ENCODE results near the gene PTPRN2. TPM values are rescaled to one million over a fixed set of nuclear protein-coding genes. Genes with fewer than 3 reads are reported as not detected.

Gene PTPRN2
- polyA plus RNA-seq, 2 donors, result 0.37 to 0.40 TPM

DNA sequence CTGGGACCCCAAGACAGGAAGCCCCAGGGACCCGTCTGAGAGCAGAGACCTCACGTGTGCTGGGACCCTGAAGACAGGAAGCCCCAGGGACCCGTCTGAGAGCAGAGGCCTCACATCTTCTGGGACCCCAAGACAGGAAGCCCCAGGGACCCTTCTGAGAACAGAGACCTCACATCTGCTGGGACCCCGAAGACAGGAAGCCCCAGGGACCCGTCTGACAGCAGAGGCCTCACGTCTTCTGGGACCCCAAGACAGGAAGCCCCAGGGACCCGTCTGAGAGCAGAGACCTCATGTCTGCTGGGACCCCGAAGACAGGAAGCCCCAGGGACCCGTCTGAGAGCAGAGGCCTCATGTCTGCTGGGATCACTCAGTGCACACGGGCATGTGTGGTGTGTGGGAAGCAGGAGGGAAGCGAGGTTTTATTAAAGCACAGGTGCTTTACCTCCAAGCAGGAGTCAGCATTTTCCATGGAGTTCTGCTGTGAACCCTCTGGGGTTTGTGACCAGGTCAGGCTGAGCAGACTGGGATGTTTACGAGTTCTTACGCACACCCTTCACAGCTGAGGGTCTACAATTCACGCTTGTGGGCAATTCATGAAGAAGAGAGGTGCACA lies 660.2 kb downstream of the PTPRN2 start:
- no peaks in the 10 kb centered on the region for H3K36me3 ChIP-seq (ENCODE audit: control insufficient read depth in 2 of 2, insufficient read depth in 2 of 2, low read length in 1 of 2)
- H3K4me3 ChIP-seq (ENCODE audit: low read depth in 1 of 2, low read length in 2 of 2), result no peak overlapping the region
- 62 to 73% methylated on average over 14 of the region's 14 CpGs for WGBS, 2 donors
- no peak overlapping the region for H3K27ac ChIP-seq (ENCODE audit: low read depth in 2 of 2, low read length in 1 of 2)
- peaks cover 6 to 7% of the 10 kb centered on the region in 2 donors for H3K9me3 ChIP-seq (ENCODE audit: control insufficient read depth in 2 of 2, insufficient read depth in 1 of 2, low read depth in 1 of 2, low read length in 1 of 2)
- no peaks in the 10 kb centered on the region for H3K27me3 ChIP-seq (ENCODE audit: control insufficient read depth in 1 of 2, insufficient read depth in 2 of 2, low read length in 2 of 2)
- peaks cover 0 to 2% of the 10 kb centered on the region in 2 donors for H3K4me1 ChIP-seq (ENCODE audit: control insufficient read depth in 2 of 2, insufficient read depth in 2 of 2, low read length in 1 of 2)

DNA sequence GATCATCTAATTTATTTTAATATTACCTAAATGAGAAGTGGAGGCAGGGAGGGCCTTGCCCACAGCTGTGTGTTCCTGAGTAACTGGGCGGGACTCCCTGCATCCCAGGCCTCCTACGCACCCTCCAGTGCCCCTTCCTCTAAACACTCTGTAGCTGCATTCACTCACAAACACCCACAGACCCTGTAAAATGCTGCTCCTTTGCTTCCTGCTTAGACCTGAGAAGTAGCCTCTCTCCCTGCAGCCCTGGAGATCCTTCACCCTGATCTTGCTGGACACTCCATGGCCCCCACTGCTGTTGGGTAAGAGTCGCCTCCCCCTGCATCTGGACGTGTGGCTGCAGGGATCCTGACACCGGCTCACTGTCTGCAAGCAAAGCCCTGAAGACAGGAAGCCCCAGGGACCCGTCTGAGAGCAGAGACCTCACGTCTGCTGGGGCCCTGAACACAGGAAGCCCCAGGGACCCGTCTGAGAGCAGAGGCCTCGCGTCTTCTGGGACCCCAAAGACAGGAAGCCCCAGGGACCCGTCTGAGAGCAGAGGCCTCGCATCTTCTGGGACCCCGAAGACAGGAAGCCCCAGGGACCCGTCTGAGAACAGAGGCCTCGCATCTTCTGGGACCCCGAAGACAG lies 661.0 kb downstream of the PTPRN2 start:
- peaks cover 0 to 2% of the 10 kb centered on the region in 2 donors for H3K4me1 ChIP-seq (ENCODE audit: control insufficient read depth in 2 of 2, insufficient read depth in 2 of 2, low read length in 1 of 2)
- WGBS, 2 donors, result 57 to 63% methylated on average over 16 of the region's 16 CpGs
- no peak overlapping the region for H3K27ac ChIP-seq (ENCODE audit: low read depth in 2 of 2, low read length in 1 of 2)
- no peak overlapping the region for H3K4me3 ChIP-seq (ENCODE audit: low read depth in 1 of 2, low read length in 2 of 2)
- no peaks in the 10 kb centered on the region for H3K36me3 ChIP-seq (ENCODE audit: control insufficient read depth in 2 of 2, insufficient read depth in 2 of 2, low read length in 1 of 2)
- peaks cover 6% of the 10 kb centered on the region in 2 donors for H3K9me3 ChIP-seq (ENCODE audit: control insufficient read depth in 2 of 2, insufficient read depth in 1 of 2, low read depth in 1 of 2, low read length in 1 of 2)
- H3K27me3 ChIP-seq (ENCODE audit: control insufficient read depth in 1 of 2, insufficient read depth in 2 of 2, low read length in 2 of 2), result no peaks in the 10 kb centered on the region

DNA sequence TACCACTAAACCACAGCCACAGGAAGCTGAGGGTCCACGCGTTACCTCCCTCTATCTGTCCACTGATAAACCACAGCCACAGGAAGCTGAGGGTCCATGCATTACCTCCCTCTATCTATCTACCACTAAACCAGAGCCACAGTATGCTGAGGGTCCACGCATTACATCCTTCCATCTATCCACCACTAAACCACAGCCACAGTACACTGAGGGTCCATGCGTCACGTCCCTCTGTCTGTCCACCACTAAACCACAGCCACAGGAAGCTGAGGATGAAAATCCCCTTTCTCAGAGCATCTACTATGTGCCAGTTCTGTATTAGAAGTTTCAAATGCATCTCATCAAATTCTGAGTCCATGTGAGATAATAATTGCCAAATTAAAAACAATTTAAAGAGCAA lies 661.5 kb downstream of the PTPRN2 start:
- Histone ChIP-seq H3K9me3 (ENCODE audit: control insufficient read depth in 2 of 2, insufficient read depth in 1 of 2, low read depth in 1 of 2, low read length in 1 of 2) (peaks cover 4 to 6% of the 10 kb centered on the region in 2 donors), H3K36me3 (ENCODE audit: control insufficient read depth in 2 of 2, insufficient read depth in 2 of 2, low read length in 1 of 2) (no peaks in the 10 kb centered on the region), H3K27ac (ENCODE audit: low read depth in 2 of 2, low read length in 1 of 2) (no peak overlapping the region), H3K27me3 (ENCODE audit: control insufficient read depth in 1 of 2, insufficient read depth in 2 of 2, low read length in 2 of 2) (no peaks in the 10 kb centered on the region), H3K4me3 (ENCODE audit: low read depth in 1 of 2, low read length in 2 of 2) (no peak overlapping the region), H3K4me1 (ENCODE audit: control insufficient read depth in 2 of 2, insufficient read depth in 2 of 2, low read length in 1 of 2) (no peaks in the 10 kb centered on the region)
- 48 to 72% methylated on average over 5 of the region's 5 CpGs for WGBS, 2 donors

DNA sequence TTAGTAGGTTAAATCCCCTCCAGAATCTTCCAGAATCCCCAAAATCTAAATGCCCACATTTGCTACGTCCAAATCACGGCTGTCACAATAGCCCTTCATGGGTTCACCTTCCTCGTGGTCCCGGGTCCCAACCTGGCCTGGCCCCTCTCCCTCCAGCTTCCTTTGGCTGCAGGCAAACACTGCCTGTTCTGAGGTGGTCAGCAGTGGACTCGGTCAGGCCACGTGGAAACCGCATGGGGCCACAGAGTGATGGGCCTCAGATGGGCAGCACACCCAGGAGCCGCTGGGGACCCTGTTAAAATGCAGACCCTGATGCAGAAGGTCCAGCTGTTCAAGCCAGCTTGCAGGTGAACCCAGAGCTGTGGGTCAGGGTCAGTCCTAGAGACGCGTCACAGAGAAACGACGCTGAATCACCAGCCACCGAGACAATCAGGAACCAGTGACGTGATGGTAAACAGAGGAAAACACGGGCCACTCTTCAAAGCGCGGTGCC lies 662.2 kb downstream of the PTPRN2 start:
- Histone ChIP-seq H3K27me3 (ENCODE audit: control insufficient read depth in 1 of 2, insufficient read depth in 2 of 2, low read length in 2 of 2) (no peaks in the 10 kb centered on the region), H3K4me3 (ENCODE audit: low read depth in 1 of 2, low read length in 2 of 2) (no peak overlapping the region), H3K36me3 (ENCODE audit: control insufficient read depth in 2 of 2, insufficient read depth in 2 of 2, low read length in 1 of 2) (no peaks in the 10 kb centered on the region), H3K9me3 (ENCODE audit: control insufficient read depth in 2 of 2, insufficient read depth in 1 of 2, low read depth in 1 of 2, low read length in 1 of 2) (peaks cover 0 to 3% of the 10 kb centered on the region in 2 donors), H3K4me1 (ENCODE audit: control insufficient read depth in 2 of 2, insufficient read depth in 2 of 2, low read length in 1 of 2) (no peaks in the 10 kb centered on the region), H3K27ac (ENCODE audit: low read depth in 2 of 2, low read length in 1 of 2) (no peak overlapping the region)
- 87% methylated on average over 17 of the region's 17 CpGs for WGBS, 2 donors

DNA sequence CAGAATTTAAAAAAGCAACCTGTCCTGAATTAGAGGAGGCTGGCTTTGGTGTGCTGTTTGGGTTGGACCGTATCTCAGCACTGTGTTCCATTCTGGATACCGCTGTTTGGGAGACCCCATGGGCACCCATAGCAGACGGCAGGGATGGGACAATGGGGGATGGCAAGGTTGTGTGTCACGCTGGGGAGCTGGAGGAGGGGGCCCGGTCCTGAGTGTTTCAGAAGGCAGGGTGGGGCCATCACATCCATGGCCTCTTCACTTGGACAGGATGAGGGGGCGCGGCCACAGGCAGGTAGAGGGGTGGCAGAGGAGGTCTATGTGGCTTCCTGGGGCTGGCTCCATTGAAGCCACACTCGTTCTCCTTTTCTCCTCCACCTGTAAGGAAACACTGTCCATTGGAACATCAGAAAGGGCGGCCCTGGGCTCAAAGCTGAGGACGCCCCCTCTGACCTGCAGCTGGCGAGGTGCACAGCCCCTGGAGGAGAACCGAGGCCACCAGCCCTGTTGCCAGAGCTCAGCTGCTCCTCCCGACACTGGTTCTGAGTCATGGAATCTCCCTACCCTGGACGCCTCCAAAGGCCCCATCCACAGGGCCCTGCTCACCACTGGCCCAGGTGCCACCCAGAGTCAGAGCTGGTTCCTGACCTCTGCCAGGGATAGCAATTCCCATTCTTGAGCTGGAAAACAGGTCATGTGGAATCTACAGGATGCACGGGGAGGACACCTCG lies 663.6 kb downstream of the PTPRN2 start:
- 88 to 91% methylated on average over 16 of the region's 16 CpGs for WGBS, 2 donors
- no peaks in the 10 kb centered on the region for H3K36me3 ChIP-seq (ENCODE audit: control insufficient read depth in 2 of 2, insufficient read depth in 2 of 2, low read length in 1 of 2)

DNA sequence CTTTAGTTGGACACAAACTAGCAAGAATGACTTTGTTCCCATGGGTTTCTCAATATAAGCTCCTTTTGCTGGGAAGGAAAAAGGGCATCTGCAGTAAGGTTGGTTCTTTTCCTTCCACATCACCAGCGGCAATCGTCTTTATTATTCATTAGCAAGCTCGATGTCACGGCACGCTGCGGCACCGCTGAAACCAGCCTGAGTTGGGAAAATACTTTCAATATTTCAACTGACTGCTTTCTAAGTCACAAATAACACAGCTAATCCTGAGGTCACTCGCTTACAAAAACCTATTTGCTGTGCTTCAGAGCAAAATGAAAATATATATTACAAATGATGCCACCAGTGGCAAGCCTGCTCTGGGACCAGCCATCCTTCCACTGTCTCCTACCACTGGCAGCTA lies 665.0 kb downstream of the PTPRN2 start:
- H3K27ac ChIP-seq (ENCODE audit: low read depth in 2 of 2, low read length in 1 of 2), result no peak overlapping the region
- H3K27me3 ChIP-seq (ENCODE audit: control insufficient read depth in 1 of 2, insufficient read depth in 2 of 2, low read length in 2 of 2), result no peaks in the 10 kb centered on the region
- H3K4me1 ChIP-seq (ENCODE audit: control insufficient read depth in 2 of 2, insufficient read depth in 2 of 2, low read length in 1 of 2), result no peaks in the 10 kb centered on the region
- H3K9me3 ChIP-seq (ENCODE audit: control insufficient read depth in 2 of 2, insufficient read depth in 1 of 2, low read depth in 1 of 2, low read length in 1 of 2), result peaks cover 0 to 3% of the 10 kb centered on the region in 2 donors
- 87 to 90% methylated on average over 8 of the region's 8 CpGs for WGBS, 2 donors
- H3K36me3 ChIP-seq (ENCODE audit: control insufficient read depth in 2 of 2, insufficient read depth in 2 of 2, low read length in 1 of 2), result no peaks in the 10 kb centered on the region
- no peak overlapping the region for H3K4me3 ChIP-seq (ENCODE audit: low read depth in 1 of 2, low read length in 2 of 2)

More for the DNA sequence above, 663.6 kb downstream of the PTPRN2 start:
- Histone ChIP-seq H3K4me1 (ENCODE audit: control insufficient read depth in 2 of 2, insufficient read depth in 2 of 2, low read length in 1 of 2) (no peaks in the 10 kb centered on the region), H3K9me3 (ENCODE audit: control insufficient read depth in 2 of 2, insufficient read depth in 1 of 2, low read depth in 1 of 2, low read length in 1 of 2) (peaks cover 0 to 3% of the 10 kb centered on the region in 2 donors), H3K27me3 (ENCODE audit: control insufficient read depth in 1 of 2, insufficient read depth in 2 of 2, low read length in 2 of 2) (no peaks in the 10 kb centered on the region), H3K4me3 (ENCODE audit: low read depth in 1 of 2, low read length in 2 of 2) (no peak overlapping the region), H3K27ac (ENCODE audit: low read depth in 2 of 2, low read length in 1 of 2) (no peak overlapping the region)

DNA sequence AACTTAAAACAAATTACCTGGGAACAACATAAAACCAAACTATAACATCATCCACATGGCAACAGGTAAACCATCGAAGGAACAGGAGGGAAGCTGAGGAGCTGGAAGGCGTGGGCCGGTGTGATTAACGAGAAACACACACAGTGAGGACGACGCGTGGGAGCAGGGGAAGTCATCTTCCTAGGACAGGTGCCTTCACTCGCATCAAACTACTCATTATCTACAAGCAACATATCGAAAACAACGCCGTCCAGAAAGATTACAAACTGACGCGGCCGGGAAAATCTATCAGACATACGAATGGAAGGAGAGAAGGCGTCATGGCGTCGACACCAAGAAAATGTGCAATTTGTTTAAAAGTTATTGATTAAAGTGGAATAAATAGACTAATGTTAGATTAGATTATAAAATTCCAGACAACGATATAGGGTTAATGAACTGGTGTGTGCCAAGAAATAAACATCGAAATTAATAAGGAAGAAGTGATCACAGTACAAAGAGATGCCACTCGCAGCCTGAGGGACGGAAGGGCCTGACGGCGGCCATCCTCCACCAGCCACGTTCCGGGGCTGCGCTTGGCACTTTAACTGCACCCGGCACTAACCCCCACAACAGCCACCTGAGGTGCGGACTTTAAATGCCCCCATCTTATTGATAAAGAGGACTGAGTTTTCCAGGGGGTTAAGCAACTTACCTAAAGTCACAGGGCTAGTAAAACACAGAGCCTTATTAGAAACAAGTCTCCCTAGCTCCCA lies 669.1 kb downstream of the PTPRN2 start:
- no peaks in the 10 kb centered on the region for H3K36me3 ChIP-seq (ENCODE audit: control insufficient read depth in 2 of 2, insufficient read depth in 2 of 2, low read length in 1 of 2)
- no peak overlapping the region for H3K27ac ChIP-seq (ENCODE audit: low read depth in 2 of 2, low read length in 1 of 2)
- peaks cover 5% of the 10 kb centered on the region in 2 donors for H3K9me3 ChIP-seq (ENCODE audit: control insufficient read depth in 2 of 2, insufficient read depth in 1 of 2, low read depth in 1 of 2, low read length in 1 of 2)
- H3K4me3 ChIP-seq (ENCODE audit: low read depth in 1 of 2, low read length in 2 of 2), result no peak overlapping the region
- 88 to 90% methylated on average over 29 of the region's 29 CpGs for WGBS, 2 donors
- no peaks in the 10 kb centered on the region for H3K4me1 ChIP-seq (ENCODE audit: control insufficient read depth in 2 of 2, insufficient read depth in 2 of 2, low read length in 1 of 2)
- no peaks in the 10 kb centered on the region for H3K27me3 ChIP-seq (ENCODE audit: control insufficient read depth in 1 of 2, insufficient read depth in 2 of 2, low read length in 2 of 2)

DNA sequence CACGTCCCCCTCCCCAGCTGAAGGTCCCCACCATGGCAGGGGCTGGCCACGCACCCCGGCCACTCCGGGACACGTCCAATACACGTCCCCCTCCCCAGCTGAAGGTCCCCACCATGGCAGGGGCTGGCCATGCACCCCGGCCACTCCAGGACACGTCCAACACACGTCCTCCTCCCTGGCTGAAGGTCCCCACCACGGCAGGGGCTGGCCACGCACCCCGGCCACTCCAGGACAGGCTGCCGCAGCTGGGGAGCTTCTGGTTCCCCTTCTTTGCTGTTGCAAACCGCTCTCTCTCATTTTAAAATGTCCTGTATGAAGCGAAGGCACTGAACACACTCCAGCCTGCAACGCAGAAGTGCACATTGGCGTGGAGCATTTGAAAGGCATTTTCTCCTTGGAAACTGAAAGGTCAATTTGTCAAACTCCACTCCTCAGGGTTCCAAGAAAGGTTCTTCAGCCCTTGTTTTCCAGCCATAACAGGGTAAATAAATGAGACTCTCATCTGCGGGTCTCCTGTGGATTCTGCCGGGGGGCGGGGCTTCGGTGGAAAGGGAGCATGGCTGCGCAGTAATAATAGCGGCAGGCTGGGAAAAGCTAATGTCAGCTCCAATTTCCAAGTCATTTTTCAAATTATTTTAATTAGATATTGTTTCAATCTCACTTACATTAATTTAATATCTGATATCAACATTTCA lies 670.5 kb downstream of the PTPRN2 start:
- 90 to 94% methylated on average over 23 of the region's 23 CpGs for WGBS, 2 donors
- Histone ChIP-seq H3K36me3 (ENCODE audit: control insufficient read depth in 2 of 2, insufficient read depth in 2 of 2, low read length in 1 of 2) (no peaks in the 10 kb centered on the region), H3K4me3 (ENCODE audit: low read depth in 1 of 2, low read length in 2 of 2) (no peak overlapping the region), H3K27me3 (ENCODE audit: control insufficient read depth in 1 of 2, insufficient read depth in 2 of 2, low read length in 2 of 2) (no peaks in the 10 kb centered on the region), H3K9me3 (ENCODE audit: control insufficient read depth in 2 of 2, insufficient read depth in 1 of 2, low read depth in 1 of 2, low read length in 1 of 2) (peaks cover 5% of the 10 kb centered on the region in 2 donors), H3K4me1 (ENCODE audit: control insufficient read depth in 2 of 2, insufficient read depth in 2 of 2, low read length in 1 of 2) (no peaks in the 10 kb centered on the region), H3K27ac (ENCODE audit: low read depth in 2 of 2, low read length in 1 of 2) (no peak overlapping the region)

DNA sequence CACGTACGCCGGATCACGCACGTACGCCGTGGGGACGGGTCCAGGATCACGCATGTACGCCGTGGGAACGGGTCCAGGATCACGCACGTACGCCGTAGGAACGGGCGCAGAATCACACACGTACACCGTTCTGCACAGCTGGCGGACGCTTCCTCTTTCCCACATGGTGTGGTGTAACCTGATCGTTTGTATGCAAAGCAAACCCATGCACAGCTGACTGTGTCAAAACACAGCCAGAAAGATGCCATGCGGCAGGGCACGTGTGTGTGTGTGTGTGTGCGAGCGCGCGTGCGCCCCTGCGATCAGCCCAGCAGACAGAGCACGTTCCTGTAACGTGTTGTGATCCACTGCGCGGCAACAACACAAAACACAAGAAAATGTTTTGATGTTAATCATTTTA lies 677.2 kb downstream of the PTPRN2 start:
- no peaks in the 10 kb centered on the region for H3K36me3 ChIP-seq (ENCODE audit: control insufficient read depth in 2 of 2, insufficient read depth in 2 of 2, low read length in 1 of 2)
- peaks cover 4% of the 10 kb centered on the region in 2 donors for H3K9me3 ChIP-seq (ENCODE audit: control insufficient read depth in 2 of 2, insufficient read depth in 1 of 2, low read depth in 1 of 2, low read length in 1 of 2)
- peaks cover 0 to 10% of the 10 kb centered on the region in 2 donors for H3K4me1 ChIP-seq (ENCODE audit: control insufficient read depth in 2 of 2, insufficient read depth in 2 of 2, low read length in 1 of 2)
- H3K4me3 ChIP-seq (ENCODE audit: low read depth in 1 of 2, low read length in 2 of 2), result no peak overlapping the region
- H3K27me3 ChIP-seq (ENCODE audit: control insufficient read depth in 1 of 2, insufficient read depth in 2 of 2, low read length in 2 of 2), result no peaks in the 10 kb centered on the region
- no peak overlapping the region for H3K27ac ChIP-seq (ENCODE audit: low read depth in 2 of 2, low read length in 1 of 2)
- 96% methylated on average over 34 to 35 of the region's 35 CpGs for WGBS, 2 donors
